ENCODE data around the gene TNFRSF19. TPM values are rescaled to one million over a fixed set of nuclear protein-coding genes. Genes with fewer than 3 reads are reported as not detected.
"Not testable (repeated sequence)": the region's sequence is repeated elsewhere in the genome, so short reads cannot be mapped to it uniquely, and the experiment has no call there.

TNFRSF19 gene
- total RNA-seq, result 1.6 and 1.7 TPM in 2 replicates
- long read RNA-seq, full-length matches to known transcripts, result 6 of 9 reads
- long read RNA-seq, partial matches to known transcripts, result 0 of 9 reads
- long read RNA-seq, other reads (novel, unspliced or antisense), result 3 of 9 reads

GRCh38 chr13:23570099-23570920, at the start of gene TNFRSF19:
TNFRSF19 (plus strand) TSS chr13:23570412; CDS start chr13:23590184, 19,772 bp downstream.
- DNase-seq (ENCODE audit: extremely low spot score, unreplicated experiment), result no peak
- Mint-ChIP-seq H3K4me3 (ENCODE audit: unreplicated experiment) (no peak within 1 kb of the TSS), H3K27me3 (ENCODE audit: unreplicated experiment) (peaks cover 42% of the 10 kb centered on the region), H3K9me3 (ENCODE audit: unreplicated experiment) (no peaks in the 10 kb centered on the region), H3K4me1 (ENCODE audit: unreplicated experiment) (peaks cover 10% of the 10 kb centered on the region), H3K36me3 (ENCODE audit: unreplicated experiment) (no peaks in the 10 kb centered on the region), H3K27ac (ENCODE audit: unreplicated experiment) (no peak within 1 kb of the TSS)
- TF ChIP-seq CTCF (IDR thresholded peaks at IDR 0.05), result no peak

GRCh38 chr13:23529926-23530325, 40.3 kb upstream of the TNFRSF19 start:
- H3K27me3 Mint-ChIP-seq (ENCODE audit: unreplicated experiment), result peaks cover 12% of the 10 kb centered on the region
- not testable (repeated sequence) for H3K27ac Mint-ChIP-seq (ENCODE audit: unreplicated experiment); H3K36me3 Mint-ChIP-seq (ENCODE audit: unreplicated experiment); DNase-seq (ENCODE audit: extremely low spot score, unreplicated experiment); H3K9me3 Mint-ChIP-seq (ENCODE audit: unreplicated experiment); H3K4me3 Mint-ChIP-seq (ENCODE audit: unreplicated experiment); H3K4me1 Mint-ChIP-seq (ENCODE audit: unreplicated experiment)

GRCh38 chr13:23531446-23531845, 38.8 kb upstream of the TNFRSF19 start:
- Mint-ChIP-seq H3K36me3 (ENCODE audit: unreplicated experiment) (no peaks in the 10 kb centered on the region), H3K27ac (ENCODE audit: unreplicated experiment) (no peak overlapping the region), H3K27me3 (ENCODE audit: unreplicated experiment) (peaks cover 25% of the 10 kb centered on the region), H3K4me1 (ENCODE audit: unreplicated experiment) (no peaks in the 10 kb centered on the region), H3K4me3 (ENCODE audit: unreplicated experiment) (no peak overlapping the region), H3K9me3 (ENCODE audit: unreplicated experiment) (peaks cover 4% of the 10 kb centered on the region)
- TF ChIP-seq CTCF (IDR thresholded peaks at IDR 0.05), result no peak
- no peak for DNase-seq (ENCODE audit: extremely low spot score, unreplicated experiment)

- H3K27me3 Mint-ChIP-seq (ENCODE audit: unreplicated experiment), result peaks cover 25% of the 10 kb centered on the region
- no peak overlapping the region for H3K4me3 Mint-ChIP-seq (ENCODE audit: unreplicated experiment)
Observed at GRCh38 chr13:23534090-23534489, 36.1 kb upstream of the TNFRSF19 start.

GRCh38 chr13:23541221-23541824, 28.9 kb upstream of the TNFRSF19 start:
- no peaks in the 10 kb centered on the region for H3K36me3 Mint-ChIP-seq (ENCODE audit: unreplicated experiment)
- no peak for TF ChIP-seq CTCF (IDR thresholded peaks at IDR 0.05)
- H3K27me3 Mint-ChIP-seq (ENCODE audit: unreplicated experiment), result peaks cover 6% of the 10 kb centered on the region
- DNase-seq (ENCODE audit: extremely low spot score, unreplicated experiment), result no peak
- no peak overlapping the region for H3K4me3 Mint-ChIP-seq (ENCODE audit: unreplicated experiment)
- H3K27ac Mint-ChIP-seq (ENCODE audit: unreplicated experiment), result no peak overlapping the region
- peaks cover 10% of the 10 kb centered on the region for H3K9me3 Mint-ChIP-seq (ENCODE audit: unreplicated experiment)
- no peaks in the 10 kb centered on the region for H3K4me1 Mint-ChIP-seq (ENCODE audit: unreplicated experiment)

More at GRCh38 chr13:23534090-23534489, 36.1 kb upstream of the TNFRSF19 start:
- peaks cover 13% of the 10 kb centered on the region for H3K9me3 Mint-ChIP-seq (ENCODE audit: unreplicated experiment)
- no peaks in the 10 kb centered on the region for H3K4me1 Mint-ChIP-seq (ENCODE audit: unreplicated experiment)
- no peaks in the 10 kb centered on the region for H3K36me3 Mint-ChIP-seq (ENCODE audit: unreplicated experiment)
- no peak for DNase-seq (ENCODE audit: extremely low spot score, unreplicated experiment)
- no peak overlapping the region for H3K27ac Mint-ChIP-seq (ENCODE audit: unreplicated experiment)
- TF ChIP-seq CTCF (IDR thresholded peaks at IDR 0.05), result no peak
